GM21576 (cell line): ENCODE measurements around the gene C5orf46.

ENCODE experiments used
- ATAC-seq: cut with Tn5 transposase; IDR thresholded peaks from one replicate; pipeline ENCODE4 v1.9.1; 2021; ENCODE audit warnings: mild to moderate bottlenecking, moderate library complexity; ENCODE audit not compliant: unreplicated experiment

Gene C5orf46

GRCh38 chr5:147859962-147860640 is 46.2 kb downstream of the C5orf46 start:
- no peak for ATAC-seq

- no peak for ATAC-seq
Observed at GRCh38 chr5:147858565-147858964, 47.8 kb downstream of the C5orf46 start.

DNA sequence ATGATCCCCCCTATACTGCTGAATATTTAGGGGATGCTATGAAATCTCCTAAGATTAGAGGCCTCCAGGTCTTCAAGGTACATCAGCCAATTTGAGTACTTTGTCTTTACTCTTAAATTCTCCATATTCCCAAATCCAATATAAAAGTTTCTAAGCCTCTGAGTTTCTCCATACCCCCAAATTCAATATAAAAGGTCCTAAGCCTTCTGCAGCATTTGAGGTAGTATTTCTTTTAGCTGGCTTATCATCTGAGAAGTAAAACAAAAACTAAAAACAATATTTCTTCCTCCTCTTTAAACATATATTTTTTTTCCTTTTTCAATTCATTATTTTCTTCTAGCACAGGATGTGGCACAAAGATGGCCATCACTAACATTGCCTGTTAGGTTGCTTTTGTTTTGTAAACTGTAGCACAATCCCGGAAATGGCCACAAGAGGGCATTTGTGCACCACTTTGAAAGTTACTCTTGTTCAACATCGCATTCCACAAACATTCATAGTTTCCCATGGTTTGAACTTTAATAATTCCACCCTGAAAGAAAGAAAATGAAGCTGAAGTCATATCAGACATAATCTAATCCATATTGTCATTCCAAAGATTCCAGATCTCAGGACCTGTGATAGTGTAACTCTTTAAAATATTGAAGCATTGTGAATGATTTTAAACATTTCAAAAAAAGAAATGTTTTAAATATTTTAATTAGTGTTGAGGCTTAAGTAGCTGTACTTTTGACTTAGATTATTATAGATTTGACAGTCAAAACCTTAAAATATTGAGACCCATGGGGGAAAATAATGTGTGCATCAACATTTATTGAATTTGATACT is 48.8 kb downstream of the C5orf46 start:
- ATAC-seq = peak; percentile 76

GRCh38 chr5:147856801-147857200 is 49.5 kb downstream of the C5orf46 start:
- no peak for ATAC-seq

DNA sequence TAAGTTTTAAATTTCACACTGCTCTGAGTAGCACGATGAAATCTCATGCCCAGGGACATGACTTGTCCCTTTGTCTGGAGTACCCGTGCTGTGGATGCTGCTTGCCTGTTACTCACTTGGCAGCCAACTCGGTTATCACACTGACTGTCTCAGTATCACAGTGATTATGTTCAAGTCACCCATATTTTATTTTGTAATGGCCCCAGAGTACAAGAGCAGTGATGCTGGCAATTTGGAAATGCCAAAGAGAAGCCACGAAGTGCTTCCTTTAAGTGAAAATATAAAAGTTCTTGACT is 50.6 kb downstream of the C5orf46 start:
- ATAC-seq = no peak

DNA sequence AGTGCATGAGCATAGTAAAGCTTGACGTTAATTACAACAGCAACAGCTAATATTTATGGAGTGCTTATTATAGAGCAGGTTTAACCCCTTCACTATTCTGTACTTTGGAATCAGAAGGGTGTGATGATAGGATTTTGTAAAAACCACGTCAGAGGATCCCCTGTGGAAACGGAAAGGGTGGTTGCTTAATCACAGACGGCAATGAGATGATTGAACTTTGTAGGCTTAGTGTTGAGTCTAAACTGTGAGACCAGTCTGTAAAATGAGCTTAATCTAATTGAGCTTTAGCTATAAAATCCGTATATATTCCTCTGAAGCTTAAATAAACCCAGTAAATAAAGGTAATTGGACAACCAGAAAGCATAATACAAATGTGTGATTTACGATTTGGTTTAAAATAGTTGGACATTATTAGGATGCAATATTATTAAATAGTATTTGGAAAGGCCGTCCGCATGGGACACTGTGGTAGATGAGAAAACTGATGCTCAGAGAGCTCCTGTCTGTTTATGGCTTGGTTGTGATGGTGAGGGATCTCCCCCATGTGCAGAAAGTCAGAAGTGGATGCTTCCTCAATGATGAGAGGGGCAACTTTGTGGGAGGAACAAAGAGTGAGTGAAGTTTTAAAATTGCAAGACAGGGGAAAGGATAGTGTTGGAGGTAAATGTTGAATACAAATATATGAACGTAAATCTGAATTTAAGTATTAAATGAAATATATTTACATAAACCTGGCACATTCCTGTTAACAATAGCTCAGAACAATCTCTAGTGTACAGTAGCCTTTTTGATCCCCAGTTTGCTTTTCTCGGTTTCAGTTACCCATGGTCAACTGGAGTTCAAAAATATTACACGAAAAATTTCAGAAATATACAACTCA is 51.2 kb downstream of the C5orf46 start:
- no peak for ATAC-seq

DNA sequence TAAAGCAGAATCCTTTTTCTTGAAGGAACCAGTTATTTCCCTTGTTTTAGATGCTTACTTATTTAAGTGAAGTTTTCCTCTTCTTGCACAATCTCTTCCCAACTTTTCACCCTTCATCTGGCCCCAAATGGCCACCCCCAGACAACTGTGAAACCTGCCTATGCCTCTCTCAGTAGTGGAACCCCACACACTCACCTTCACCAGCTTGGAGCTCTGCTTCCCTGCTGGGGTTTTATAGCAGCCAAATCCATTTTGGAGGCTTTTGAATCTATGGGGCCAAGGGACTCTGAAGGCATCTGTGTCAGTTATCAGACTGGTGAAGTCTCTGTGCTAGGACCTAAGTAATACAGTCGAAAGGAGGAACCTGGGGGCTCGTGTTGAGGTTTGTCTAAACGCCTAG is 52.0 kb downstream of the C5orf46 start:
- ATAC-seq = no peak

- no peak for ATAC-seq
Observed at GRCh38 chr5:147853372-147853987, 52.9 kb downstream of the C5orf46 start.

GRCh38 chr5:147852365-147852764 is 54.0 kb downstream of the C5orf46 start:
- ATAC-seq = no peak

GRCh38 chr5:147851578-147851977 is 54.8 kb downstream of the C5orf46 start:
- no peak for ATAC-seq

DNA sequence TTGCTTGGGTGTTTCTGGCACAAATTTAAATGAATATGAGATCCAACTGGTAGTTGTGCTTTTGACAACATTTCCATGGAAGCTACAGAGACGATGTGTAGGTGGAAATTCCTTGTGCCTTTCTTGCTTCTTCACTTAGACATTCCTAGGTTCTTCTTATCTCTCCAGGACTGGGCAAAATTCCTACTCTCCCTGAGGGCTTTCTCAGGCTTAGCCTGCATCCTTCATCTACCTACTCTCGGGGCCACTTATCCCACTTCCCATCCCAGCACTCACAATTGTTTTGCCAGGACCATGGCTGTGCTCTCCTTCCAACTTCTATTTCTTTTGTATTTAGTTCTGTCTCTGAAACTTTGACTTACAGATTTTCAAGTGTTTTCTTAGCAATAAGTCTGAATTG is 57.1 kb downstream of the C5orf46 start:
- ATAC-seq = no peak

DNA sequence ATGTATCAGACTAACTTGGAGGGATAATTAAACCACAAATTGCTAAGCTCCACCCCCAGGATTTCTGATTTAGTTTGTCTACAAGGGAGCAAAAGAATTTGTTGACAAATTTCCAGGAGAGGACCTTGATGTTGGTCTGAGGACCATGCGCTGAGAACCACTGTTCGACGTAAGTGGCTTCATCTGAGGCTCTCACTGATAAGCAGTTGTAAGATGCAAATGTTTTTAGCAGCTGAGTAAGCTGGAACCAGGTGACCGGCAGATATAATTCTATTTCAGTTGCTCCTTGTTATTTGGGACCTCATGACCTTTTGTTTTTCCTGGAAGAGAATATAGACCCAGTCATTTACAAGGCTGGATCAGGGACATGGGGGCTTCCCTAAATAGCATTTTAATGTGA is 60.7 kb downstream of the C5orf46 start:
- ATAC-seq = no peak

- no peak for ATAC-seq
Observed at GRCh38 chr5:147844846-147845245, 61.5 kb downstream of the C5orf46 start.

DNA sequence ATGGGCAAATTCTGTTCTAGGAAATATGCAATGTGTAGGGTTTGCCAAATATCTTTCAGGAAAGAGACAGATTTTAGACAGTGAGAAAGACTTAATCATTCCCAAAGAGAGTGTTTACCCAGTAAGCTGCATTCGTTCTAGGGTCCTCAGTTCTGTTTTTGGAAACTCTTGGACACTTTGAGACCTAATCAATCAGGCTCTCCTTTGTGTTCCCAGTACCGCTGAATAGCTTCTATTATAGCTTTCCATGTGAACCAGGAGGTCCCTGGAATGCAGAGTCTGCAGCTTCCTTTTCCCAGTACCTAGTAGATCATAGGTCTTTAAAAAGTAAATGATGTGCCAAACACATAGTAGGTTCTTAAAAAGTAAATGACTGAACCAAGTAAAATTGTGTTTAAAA is 63.5 kb downstream of the C5orf46 start:
- ATAC-seq = no peak
